K562 (cell line): ENCODE measurements around the gene CREG1. TPM values are rescaled to one million over a fixed set of nuclear protein-coding genes. Genes with fewer than 3 reads are reported as not detected.

Source experiments
- CAMTA2 ChIP-seq: fragments of 250-450 bp; sonication (Bioruptor Pico); conservative IDR thresholded peaks from 2 replicates; pipeline ENCODE4 v1.5.1; 2022
- ELK1 ChIP-seq: sonication (generic); formaldehyde crosslinking; IDR thresholded peaks from 2 replicates; pipeline ENCODE4 v1.8.1; 2022; ENCODE audit warnings: missing genetic modification reagents
- EZH2 ChIP-seq: IDR thresholded peaks from 2 replicates; pipeline ENCODE4 v1.6.1; 2012; ENCODE audit warnings: low read depth, mild to moderate bottlenecking, inconsistent platforms, low read length, borderline replicate concordance
- FOXJ3 ChIP-seq: sonication (generic); formaldehyde crosslinking; IDR thresholded peaks from 2 replicates; pipeline ENCODE4 v1.4.0; 2020; ENCODE audit warnings: mild to moderate bottlenecking, missing genetic modification reagents
- PRMT5 ChIP-seq: sonication (generic); formaldehyde crosslinking; IDR thresholded peaks from 2 replicates; pipeline ENCODE4 v1.5.0; 2020; ENCODE audit warnings: missing genetic modification reagents
- SAFB2 ChIP-seq: fragments of 200-400 bp; formaldehyde crosslinking; IDR thresholded peaks from 2 replicates; pipeline ENCODE4 v1.6.1; 2018; ENCODE audit warnings: borderline replicate concordance, low read length, low read depth, moderate library complexity; ENCODE audit not compliant: severe bottlenecking
- SREBF2 ChIP-seq: sonication (generic); formaldehyde crosslinking; IDR thresholded peaks from 2 replicates; pipeline ENCODE4 v1.4.0; 2020; ENCODE audit warnings: mild to moderate bottlenecking, missing genetic modification reagents
- TAF1 ChIP-seq: IDR thresholded peaks from 2 replicates; pipeline ENCODE4 v1.6.1; 2011; ENCODE audit warnings: mild to moderate bottlenecking, low read length, moderate library complexity; ENCODE audit not compliant: insufficient read depth, control insufficient read depth, severe bottlenecking; ENCODE audit errors: extremely low read depth
- TAF7 ChIP-seq: fragments of 450-650 bp; IDR thresholded peaks from 2 replicates; pipeline ENCODE4 v1.6.1; 2016; ENCODE audit warnings: missing genetic modification characterization, missing compliant biosample characterization
- TCF7 ChIP-seq: sonication (generic); IDR thresholded peaks from 2 replicates; pipeline ENCODE4 v1.6.1; 2016; ENCODE audit warnings: antibody characterized with exemption, borderline replicate concordance
- THAP12 ChIP-seq: fragments of 250-450 bp; sonication (Bioruptor Pico); IDR thresholded peaks from 2 replicates; pipeline ENCODE4 v1.9.0; 2021; ENCODE audit warnings: mild to moderate bottlenecking, inconsistent platforms
- USF1 ChIP-seq: sonication (generic); formaldehyde crosslinking; IDR thresholded peaks from 2 replicates; pipeline ENCODE4 v1.9.0; 2022; ENCODE audit warnings: mild to moderate bottlenecking, missing genetic modification reagents
- ZFP36 ChIP-seq: fragments of 150-350 bp; IDR thresholded peaks from 2 replicates; pipeline ENCODE4 v1.6.1; 2018; ENCODE audit warnings: low read length, low read depth; ENCODE audit not compliant: partially characterized antibody
- ZNF589 ChIP-seq: fragments of 200-800 bp; sonication (Bioruptor generic); IDR thresholded peaks from 2 replicates; pipeline ENCODE4 v1.6.1; 2016; ENCODE audit warnings: low read depth, missing genetic modification characterization, missing compliant biosample characterization
- ZNF766 ChIP-seq: fragments of 200-800 bp; sonication (Bioruptor generic); conservative IDR thresholded peaks from 2 replicates; pipeline ENCODE4 v1.6.1; 2016; ENCODE audit warnings: missing genetic modification characterization, missing compliant biosample characterization
- polyA plus RNA-seq, 8 experiments: library from polyadenylated mRNA; depleted of rRNA in 4 of 8; stranded (reverse) in 5 of 8; unstranded in 3 of 8; fragments of >200 nt; fragmentation: Nextera tagmentation in 2 of 8; fragmentation: Illumina TruSeq in 1 of 8; extraction: Ambion mirVana in 2 of 8; extraction: Trizol in 1 of 8; gene quantifications; 2 replicates each; pipeline versions ENCODE4 v1.2.1 to v1.2.3, GENCODE V29; 2011 to 2014; ENCODE audit warnings: inconsistent platforms in 1 of 8, missing spikeins in 1 of 8
- total RNA-seq, 7 experiments: library from RNA; depleted of rRNA in 6 of 7; stranded (reverse); fragments of >200 nt in 6 of 7; fragmentation: Illumina TruSeq in 2 of 7; extraction: Trizol in 2 of 7; gene quantifications; 2 replicates each; pipeline versions ENCODE4 v1.2.1 to v1.2.3, GENCODE V29; 2011 to 2021; ENCODE audit warnings: low replicate concordance in 1 of 7
- TF ChIP-seq, protein P1 (sequence below): IDR thresholded peaks from 3 replicates; pipeline ENCODE4 v1.6.1; 2011; ENCODE audit warnings: borderline replicate concordance, mild to moderate bottlenecking, moderate library complexity; ENCODE audit not compliant: insufficient read length; ENCODE audit errors: extremely low read depth
- TF ChIP-seq, protein P2 (sequence below): IDR thresholded peaks from 2 replicates; pipeline ENCODE4 v1.6.1; 2016; ENCODE audit warnings: missing genetic modification characterization, missing compliant biosample characterization

CREG1 gene
- total and polyA plus RNA-seq, 9 of the 15 experiments (the other 6 are each of a cell fraction or from before 2014, with no cell fraction given): 45.7 to 272 (median 161) TPM

DNA sequence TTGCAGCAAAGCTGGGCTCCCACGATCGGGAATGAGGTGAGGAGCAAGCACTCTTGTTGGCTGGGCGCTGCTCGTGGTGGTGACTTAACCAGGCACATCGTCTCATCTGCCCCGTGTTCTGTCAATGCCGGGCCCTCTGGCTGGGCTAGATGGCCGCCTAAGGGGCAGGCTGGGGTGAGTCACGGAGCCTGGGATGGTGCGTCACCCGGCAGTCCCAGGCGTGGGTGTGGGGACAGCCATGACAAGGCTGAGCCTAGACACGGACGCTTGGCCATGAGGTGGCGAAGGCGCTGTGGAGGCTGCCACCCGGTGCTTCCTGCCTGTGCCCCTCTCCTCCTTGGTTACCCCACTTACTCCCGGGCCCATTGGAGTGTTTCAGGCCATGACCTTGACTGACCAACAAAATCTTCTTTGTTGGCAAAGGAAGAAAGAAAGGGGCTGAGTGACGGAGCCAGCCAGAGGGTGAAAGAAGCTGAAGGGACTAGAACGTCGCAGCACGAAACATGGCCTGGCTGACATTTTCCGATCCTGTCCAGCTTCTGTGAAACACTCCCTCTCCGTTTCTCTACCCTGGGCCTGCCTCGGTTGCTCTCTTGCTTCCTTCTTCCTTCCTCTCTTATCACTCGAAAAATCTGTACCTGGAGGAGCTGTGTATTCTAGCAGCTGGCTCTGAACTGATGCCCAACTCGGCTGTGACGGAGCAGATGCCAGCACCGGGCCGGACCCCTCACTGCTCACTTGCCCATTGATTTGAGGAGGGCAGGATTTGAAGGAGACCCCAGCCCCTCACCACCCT, 35.8 kb downstream of the CREG1 start (continued):
- TF ChIP-seq, protein P1, sequence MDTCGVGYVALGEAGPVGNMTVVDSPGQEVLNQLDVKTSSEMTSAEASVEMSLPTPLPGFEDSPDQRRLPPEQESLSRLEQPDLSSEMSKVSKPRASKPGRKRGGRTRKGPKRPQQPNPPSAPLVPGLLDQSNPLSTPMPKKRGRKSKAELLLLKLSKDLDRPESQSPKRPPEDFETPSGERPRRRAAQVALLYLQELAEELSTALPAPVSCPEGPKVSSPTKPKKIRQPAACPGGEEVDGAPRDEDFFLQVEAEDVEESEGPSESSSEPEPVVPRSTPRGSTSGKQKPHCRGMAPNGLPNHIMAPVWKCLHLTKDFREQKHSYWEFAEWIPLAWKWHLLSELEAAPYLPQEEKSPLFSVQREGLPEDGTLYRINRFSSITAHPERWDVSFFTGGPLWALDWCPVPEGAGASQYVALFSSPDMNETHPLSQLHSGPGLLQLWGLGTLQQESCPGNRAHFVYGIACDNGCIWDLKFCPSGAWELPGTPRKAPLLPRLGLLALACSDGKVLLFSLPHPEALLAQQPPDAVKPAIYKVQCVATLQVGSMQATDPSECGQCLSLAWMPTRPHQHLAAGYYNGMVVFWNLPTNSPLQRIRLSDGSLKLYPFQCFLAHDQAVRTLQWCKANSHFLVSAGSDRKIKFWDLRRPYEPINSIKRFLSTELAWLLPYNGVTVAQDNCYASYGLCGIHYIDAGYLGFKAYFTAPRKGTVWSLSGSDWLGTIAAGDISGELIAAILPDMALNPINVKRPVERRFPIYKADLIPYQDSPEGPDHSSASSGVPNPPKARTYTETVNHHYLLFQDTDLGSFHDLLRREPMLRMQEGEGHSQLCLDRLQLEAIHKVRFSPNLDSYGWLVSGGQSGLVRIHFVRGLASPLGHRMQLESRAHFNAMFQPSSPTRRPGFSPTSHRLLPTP: no peak
- no peak for TF ChIP-seq FOXJ3 (CRISPR knock-in tag)
- TF ChIP-seq USF1 (CRISPR knock-in tag): peak; percentile 47
- peak; percentile 78 for TF ChIP-seq ZNF766 (CRISPR knock-in tag)
- TF ChIP-seq EZH2: no peak
- TF ChIP-seq ZFP36: peak; percentile 3
- no peak for TF ChIP-seq THAP12
- TF ChIP-seq CAMTA2 (CRISPR knock-in tag): no peak
- no peak for TF ChIP-seq PRMT5 (CRISPR knock-in tag)
- peak; percentile 34 for TF ChIP-seq TAF1
- no peak for TF ChIP-seq SREBF2 (CRISPR knock-in tag)
- no peak for TF ChIP-seq ELK1
- TF ChIP-seq TAF7: no peak
- no peak for TF ChIP-seq SAFB2
- no peak for TF ChIP-seq TCF7
- TF ChIP-seq ZNF589 (CRISPR knock-in tag): no peak
- TF ChIP-seq, protein P2, sequence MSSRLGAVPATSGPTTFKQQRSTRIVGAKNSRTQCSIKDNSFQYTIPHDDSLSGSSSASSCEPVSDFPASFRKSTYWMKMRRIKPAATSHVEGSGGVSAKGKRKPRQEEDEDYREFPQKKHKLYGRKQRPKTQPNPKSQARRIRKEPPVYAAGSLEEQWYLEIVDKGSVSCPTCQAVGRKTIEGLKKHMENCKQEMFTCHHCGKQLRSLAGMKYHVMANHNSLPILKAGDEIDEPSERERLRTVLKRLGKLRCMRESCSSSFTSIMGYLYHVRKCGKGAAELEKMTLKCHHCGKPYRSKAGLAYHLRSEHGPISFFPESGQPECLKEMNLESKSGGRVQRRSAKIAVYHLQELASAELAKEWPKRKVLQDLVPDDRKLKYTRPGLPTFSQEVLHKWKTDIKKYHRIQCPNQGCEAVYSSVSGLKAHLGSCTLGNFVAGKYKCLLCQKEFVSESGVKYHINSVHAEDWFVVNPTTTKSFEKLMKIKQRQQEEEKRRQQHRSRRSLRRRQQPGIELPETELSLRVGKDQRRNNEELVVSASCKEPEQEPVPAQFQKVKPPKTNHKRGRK (tag): no peak
